ENCODE results near the gene GRPEL2. TPM values are rescaled to one million over a fixed set of nuclear protein-coding genes. Genes with fewer than 3 reads are reported as not detected.

Gene GRPEL2
- total and polyA plus RNA-seq, 2 of the 8 experiments (the other 6 are each of a cell fraction or from before 2014, with no cell fraction given): 11.2 to 52.2 TPM

- TF ChIP-seq USF2 (IDR thresholded peaks at IDR 0.05; ENCODE audit: low read length) (no peak), RNF2 (IDR thresholded peaks at IDR 0.05; ENCODE audit: borderline replicate concordance, low read depth, low read length, missing control alignments, poor library complexity, severe bottlenecking) (no peak), POLR2AphosphoS5 (IDR thresholded peaks at IDR 0.05; ENCODE audit: low read depth, low read length) (no peak)
Observed at GRCh38 chr5:149379177-149379761, 34.0 kb downstream of the GRPEL2 start, which contains the start of gene IL17B (continued).

Measured in H1 (cell line).